Hypothalamus (tissue), 51 donors: Measurements from ENCODE around the gene RABGGTA.

Source experiments
- DNase-seq, 51 donors: peaks; one replicate each; lab custom pipeline; 2025; lab: John Stamatoyannopoulos, UW

Gene RABGGTA

DNA sequence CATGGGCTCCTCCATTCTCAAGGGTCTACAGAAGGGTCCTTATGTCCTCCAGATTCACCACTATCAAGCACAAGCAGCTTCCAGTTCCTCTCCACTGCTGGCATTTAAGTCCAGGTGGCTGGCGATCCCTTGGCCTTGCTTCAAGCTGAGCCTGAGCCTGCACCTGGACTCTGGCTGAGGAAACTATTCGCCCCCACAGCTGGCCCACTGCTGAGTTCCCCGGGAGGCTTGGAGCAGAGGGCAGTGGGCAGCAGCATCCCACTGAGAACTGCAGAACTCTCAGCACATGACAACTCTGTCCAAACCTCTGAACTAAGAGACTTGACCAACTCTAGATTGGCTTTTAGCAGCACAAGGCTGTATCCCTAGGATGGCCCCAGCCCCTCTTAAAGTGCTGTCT is 11.3 kb upstream of the RABGGTA start:
- DNase-seq, result no peak

DNA sequence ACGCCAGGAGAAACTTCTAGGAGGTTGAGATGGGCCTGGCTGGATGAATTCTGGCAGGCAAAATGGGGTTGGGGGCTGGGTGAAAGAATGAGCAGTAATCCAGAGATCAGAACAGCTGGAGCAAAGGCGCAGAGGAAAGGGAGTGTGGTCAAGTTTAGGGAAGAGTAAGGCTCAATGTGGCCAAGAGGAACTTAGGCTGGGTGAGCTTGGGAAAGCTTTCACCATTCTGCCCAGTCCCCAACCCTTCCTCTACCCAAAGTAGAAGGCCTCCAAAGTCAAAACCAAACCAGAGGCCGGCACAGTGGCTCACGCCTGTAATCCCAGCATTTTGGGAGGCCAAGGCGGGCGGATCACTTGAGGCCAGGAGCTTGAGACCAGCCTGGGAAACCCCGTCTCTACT is 10.2 kb upstream of the RABGGTA start:
- DNase-seq, result no peak

DNA sequence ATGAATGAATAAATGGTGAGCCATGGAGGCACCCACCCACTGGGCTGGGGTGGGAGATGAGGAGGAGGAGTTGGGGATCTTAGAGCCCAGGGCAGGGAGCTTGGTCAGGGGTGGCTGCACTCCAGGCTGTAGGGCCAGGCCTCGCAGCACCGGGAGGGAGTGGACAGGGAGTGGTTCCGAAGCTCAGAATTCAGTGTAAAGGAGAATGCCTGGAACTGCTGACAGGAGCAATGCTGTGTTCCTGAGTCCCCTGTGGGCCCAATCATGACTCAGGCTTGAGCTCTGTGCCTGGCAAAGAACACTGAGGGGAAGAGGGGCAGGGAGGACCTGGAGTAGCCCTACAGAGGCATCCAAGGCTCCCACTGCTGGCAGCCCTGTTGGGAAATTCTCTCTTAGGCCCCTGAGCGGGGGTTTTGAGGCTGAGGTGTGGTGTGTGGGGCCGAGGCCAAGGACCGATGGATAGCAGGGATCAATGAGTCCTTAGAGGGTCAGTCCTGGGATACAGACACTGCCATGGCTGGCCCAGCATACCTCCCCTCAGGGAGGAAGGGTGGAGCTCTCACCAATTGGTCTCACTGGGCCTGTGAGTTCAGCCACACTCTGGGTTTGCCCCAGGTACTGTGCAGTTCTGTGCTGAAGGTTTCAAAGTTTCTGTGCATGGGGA is 9.5 kb upstream of the RABGGTA start:
- DNase-seq, result no peak

DNA sequence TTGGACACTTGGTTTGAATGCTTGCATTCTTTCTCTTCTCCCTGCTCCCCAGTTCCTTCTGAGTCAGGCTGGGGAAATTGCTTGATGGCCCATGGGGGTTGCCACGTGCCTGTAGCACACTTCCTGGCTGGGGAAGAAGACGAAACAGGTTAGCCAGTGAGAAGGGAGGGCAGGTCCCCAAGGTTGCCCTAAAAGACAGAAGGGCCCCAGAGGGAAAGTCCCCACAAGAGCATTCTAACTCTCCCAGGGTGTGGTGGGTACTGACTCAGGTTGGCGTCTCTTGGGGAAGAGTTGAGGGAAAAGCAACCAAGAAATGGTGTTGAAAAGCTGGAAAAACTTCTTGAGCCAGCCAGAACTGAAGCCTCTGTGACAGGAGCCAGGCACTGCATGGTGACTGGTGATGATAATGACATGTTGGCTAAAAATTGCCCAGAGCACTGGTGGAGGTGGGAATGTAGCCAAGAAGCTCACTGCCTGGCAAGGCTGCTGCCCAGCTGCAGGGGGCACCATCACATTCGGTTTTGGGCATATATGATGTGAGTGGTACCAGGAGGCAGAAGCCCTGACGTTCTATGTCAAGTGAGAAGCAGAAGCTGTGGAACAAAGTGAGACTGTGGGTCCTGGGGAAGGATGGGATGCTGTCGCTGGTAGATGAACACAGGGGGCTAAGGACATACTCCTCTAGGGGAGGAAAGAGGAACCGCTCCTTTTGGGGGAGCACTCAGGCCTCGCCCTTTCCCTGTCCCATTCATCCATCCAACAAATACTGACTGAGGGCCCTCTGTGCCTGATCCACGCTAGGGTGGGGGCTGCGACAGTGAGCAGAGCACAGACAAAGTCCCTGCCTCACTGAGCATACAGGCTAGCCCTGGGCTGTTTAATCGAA is 8.1 kb upstream of the RABGGTA start:
- peak in 28 of 51 donors; percentile 4 to 64 (median 28) for DNase-seq

DNA sequence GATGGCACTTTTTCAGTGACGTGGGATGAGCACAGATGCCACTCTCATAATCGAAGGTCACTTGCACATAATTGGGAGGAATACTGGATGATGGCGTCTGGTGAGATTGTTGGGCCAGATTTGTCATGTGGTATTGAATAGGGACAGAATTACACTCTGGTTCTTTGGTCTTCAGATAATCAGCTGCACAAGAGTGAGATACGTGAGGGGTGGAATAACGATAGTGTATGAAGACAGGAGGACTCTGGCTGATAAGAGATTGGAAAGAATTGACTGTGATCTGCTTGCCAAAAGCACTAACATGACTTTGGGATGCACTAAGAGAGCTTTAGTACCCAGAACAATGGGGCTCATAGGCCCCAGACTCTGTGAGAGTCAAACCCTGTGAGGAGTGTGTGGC is 7.0 kb upstream of the RABGGTA start:
- no peak for DNase-seq

DNA sequence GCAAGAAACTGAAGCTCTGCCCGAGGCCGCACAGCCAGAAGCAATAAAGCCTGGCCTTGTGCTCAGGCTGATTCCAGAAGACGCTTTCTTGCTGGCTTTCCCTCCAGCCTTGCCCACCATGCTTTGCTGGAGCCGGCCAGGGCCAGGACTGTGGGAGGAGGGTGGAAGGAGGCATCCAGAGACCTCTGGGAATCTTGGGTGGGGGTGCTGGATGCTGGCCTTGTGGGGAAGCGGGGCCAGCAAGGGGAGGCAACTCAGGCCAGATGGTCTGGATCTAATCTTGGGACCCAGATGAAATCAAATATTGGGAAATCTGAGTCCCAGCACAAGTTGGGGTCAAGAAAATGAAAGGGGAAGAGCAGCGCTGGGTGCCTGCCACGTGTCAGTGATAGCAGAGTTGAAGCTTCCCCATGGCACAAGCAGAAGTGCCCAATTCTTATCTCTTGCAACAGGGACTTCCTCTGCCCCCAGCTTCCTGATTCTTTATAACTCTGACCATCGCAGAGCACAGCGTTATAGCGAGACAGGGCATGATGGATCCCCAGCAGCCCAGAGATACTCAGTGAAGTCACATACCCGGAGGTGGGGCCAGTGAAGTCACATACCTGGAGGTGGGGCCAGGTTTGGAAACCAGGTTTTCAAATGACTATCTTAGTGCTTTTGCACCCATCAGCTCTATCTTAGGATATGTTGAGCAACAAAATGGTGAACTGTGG is 6.4 kb upstream of the RABGGTA start:
- DNase-seq, result peak in 10 of 51 donors; percentile 3 to 14 (median 12)

DNA sequence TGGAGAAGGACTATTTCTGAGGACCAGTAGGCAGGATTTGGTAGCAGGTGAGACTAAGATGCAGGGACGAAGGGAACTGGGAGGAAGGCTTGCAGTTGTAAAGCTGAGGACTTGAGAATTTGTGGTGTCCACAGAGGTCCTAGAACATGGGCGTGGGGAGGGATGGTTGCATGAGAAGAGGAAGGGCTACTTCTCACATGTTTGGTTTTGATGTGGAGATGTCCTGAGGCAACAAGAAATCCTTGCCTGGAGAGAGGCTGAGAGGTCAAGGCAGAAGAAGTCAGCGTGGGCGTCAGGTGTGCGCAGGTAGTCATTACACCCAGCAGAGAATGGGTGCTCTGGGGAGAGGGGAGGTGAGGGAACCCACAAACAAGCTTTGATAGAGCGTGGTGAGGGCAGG is 5.7 kb upstream of the RABGGTA start:
- DNase-seq, result no peak

DNA sequence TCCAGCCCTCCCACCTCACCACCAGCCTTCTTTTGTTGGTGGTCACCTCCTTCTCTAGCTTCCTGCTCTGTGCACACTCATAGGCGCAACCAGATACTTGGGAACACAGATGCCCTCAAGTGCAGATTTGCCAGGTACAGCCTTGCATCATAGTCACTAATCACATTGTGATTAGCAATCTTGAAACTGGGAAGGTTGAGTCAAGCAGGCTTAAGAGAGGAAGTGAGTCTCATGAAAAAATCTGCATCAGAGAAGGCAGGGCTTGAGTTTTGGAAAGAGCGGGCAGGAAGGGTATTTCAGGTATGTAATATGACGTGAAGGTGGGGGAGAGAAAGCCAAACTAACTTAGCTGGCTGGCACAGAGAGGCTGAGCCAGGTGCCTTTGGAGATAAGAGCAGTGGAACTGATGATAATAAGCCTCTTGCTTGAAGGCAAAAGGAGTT is 2.7 kb upstream of the RABGGTA start:
- peak in 2 of 51 donors; percentile 9 to 15 for DNase-seq

DNA sequence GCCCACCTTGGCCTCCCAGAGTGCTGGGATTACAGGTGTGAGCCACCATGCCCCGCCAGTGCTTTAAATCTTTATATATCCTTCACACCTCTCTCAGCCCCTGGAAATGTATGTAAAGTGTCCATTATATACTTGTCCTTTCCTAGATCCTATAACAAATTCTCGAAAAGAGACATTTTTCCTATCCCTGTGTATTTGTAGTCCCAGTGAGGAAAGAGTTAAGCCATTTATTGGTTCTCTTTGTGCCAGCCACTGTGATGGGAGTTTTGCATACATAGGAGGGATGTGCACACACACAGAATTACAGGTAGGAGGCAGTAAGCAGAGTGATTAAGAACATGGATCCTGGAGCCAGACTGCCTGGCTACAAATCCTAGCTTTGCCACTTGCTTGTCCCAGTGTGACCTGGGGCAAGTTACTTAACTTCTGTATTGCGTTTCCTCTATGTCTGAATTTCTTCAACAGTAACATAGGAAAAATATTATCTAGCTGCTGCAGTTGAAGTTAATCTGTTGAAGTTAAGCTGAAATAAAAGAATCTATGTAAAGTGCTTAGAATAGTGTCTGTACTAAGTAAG is 2.1 kb upstream of the RABGGTA start:
- no peak for DNase-seq

DNA sequence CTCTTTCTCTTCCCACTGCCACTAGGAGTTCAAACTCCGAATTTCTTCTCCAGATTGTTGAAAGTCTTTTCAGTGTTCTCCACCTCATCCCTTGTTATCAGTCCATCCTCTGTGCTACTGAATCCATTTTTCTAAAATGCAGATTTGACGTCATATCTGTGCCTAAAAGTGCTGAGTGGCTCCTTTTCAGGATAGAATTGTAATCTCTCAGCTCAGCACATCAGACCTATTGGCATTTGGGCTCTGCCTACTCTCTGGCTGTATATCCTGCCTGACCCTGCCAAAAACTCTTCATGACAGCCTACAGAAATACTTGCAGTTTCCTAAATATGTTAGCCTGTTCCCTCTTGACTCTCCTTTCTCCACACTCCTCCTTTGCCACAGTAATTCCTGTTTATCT is 1.1 kb upstream of the RABGGTA start:
- DNase-seq, result no peak

DNA sequence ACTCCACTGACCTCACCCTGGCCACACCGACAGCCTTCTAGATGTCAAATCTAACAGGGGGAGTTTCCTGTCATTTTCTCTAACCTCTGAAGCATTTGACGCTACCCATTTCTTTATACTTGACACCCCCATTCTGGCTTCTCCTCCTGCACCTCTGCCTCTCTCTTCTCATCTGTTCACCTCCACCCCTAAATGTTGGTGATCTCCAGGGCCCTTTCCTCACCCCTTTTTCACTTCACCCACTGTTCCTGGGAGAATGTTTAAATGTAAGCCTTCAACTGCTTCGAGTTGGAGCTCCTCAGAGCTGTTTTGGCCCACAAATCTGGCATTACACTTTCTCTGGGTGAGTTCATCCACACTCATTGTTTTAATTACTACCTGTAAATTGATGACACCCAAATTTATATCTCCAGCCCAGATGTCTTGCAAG is 452 bp upstream of the RABGGTA start:
- no peak for DNase-seq

DNA sequence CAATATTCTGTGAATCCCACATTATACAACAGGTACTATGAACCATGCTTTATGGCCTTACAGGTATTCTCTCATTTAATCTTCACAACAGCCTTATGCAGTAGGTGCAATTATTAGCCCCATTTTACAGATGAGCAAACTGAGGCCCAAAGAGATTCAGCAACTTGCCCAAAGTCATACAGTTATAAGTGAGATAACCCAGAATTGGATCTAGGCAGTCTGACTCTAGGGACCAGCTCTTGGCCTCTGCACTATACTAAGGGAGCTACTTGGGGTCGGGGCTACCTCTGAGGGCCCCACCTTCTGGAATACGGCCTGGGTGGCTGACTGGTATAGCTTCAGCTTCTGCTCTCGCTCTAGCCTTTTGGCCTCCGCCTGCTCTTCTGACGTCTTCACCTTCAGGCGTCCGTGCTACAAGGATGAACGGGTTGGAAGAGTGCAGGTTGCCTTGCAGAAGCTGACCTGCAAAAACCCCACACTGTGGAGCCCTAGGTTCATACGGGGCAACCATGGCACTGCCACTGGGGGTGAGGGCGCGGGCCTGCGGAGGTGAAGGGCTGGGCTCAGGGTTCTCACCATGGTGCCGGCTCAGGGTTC is 762 bp downstream of the RABGGTA start:
- DNase-seq, result peak in 1 of 51 donors; percentile 45

DNA sequence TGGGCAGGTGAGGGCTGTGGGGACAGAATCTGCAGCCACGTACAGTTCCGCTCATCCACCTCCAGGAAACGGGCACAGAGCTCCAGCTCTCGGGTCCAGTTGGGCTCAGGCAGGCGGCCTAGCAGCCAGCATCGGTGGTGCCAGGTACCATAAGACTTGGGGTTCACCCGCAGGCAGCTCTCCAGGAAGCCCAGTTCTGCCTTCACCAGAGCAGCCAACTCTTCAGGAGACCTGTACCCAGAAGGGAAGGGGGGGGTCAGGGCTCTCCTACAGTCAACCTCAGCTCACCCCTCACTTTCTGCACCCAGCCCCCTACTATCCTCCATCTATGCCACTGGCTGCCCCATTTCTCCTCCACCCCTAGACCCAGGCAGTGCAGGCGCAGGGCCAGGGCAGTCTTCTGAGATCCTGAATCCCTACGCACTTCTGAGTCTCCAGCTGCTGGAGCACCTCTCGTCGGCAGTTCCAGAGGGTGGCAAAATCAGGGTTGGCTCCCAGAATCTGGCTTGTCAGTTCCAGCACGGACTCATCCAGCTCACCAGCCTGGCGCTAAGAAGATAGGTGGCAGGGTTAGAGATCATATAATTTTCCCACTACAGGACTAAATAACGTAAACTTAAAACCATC is 1.4 kb downstream of the RABGGTA start:
- DNase-seq, result no peak

DNA sequence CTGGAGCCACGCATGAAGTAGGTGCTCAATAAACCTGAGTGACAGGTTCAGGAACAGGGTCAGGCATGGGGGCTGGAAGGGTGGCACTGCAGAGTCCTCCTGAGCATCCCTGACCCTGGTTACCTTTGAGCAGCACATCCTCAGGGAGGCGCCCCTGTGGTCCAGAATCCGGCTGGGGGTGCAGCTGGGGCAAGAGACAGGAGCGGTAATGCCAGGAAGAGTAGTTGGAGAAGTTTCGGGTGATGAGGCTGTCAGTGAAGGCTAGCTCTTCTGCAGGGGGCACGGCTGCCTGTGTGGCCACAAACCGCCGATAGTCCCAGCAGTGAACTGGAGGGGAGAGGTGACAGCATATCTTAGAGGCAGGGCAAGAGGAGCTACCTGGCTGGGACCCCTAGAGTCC is 2.0 kb downstream of the RABGGTA start:
- DNase-seq, result no peak

DNA sequence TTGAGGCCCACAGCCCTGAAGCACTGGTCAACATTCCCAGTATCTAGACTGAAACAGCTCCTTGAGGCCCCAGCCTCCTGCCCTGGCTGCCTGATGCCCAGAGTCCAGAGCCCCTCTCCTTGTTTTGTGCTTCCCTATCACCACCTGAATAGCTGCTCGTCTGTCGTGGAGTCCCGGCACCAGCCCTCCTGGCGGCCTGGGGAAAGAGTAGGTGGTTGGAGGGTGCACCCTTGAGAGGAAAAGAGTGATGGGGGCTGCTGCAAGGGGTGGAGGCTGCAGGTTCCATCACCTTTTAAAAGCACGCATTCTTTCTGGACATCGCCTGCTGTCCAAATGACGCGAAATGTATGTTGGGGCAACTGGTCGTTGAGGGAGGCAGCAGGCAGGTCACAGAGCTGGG is 3.2 kb downstream of the RABGGTA start:
- no peak for DNase-seq

DNA sequence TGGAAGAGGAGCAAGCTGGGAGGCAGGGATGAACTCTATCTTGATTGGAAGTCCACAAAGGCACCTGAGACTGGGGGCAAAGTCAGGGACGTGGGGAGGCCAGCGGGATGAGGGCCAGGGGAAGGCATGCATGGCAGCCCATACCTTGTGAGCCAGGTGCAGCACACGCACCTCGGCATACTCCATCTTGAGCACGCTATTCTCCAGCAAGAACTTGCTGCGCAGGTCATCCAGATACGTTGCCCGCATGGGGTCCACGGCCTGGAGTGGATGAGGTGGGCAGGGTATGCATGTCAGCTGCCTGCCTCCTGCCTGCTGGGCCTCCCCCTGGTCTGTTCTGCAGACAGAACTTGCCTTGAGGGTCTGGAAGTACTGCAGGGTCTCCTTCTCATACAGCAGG is 3.9 kb downstream of the RABGGTA start:
- no peak for DNase-seq

DNA sequence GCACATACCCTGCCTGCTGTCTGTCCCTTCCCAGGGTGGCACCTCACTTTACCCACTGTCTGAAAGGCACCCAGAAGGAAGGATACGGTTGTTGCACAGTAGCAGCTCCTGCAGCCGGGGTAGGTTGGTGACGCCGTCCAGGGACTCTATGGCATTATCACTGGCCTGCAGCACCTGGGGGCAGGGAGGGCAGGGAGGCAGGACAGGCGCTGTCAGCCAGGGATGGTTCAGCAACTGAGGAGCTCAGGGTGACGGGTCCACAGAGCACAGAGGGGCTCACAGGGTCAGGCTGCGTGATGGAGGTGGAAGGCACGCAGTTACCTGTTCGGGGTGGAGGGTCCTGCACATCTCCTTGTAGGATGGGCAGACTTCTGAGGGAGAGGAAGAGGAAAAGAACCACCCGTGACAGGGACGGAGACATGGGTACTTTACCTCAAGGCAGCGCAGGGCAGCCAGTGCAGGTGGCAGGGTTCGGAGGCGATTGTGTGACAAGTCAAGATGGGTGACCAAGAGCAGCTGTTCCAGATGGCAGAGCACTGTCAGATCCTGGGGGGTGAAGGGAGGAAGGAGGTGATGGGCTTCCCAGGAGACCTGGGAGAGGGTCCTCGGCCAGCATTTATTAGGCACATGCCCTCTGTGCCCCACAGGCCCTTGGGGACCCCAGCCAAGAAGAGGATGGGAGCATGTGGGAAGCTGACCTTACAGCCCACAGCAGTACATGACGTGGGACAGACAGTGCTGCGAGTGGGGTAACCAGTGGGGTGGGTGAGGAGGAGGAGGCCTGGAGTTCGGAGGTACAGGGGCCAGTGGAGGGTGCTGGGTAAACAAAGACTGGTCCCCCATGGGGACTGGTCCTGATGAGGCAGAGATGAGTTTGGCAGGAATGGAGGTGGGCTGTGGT is 4.8 kb downstream of the RABGGTA start:
- no peak for DNase-seq

DNA sequence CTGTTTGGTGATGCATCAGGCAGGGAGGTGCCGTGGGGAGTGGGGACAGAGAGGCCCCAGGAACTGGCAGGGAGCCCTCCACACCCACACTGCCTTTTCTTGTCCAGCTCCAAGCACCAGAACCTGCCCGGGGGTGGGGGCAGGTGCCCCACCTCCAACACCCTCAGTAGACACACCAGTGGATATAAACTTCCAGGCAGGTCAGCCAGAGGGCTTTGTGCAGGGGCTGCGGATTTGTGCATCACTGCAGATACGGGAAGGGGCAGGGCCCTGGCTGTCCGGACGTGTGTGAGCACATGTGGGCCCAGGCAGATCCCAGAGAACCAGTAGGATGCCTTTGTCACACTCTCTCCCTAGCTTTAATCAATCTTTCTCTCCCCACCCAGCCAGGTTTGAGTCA is 7.1 kb downstream of the RABGGTA start:
- DNase-seq, result no peak

DNA sequence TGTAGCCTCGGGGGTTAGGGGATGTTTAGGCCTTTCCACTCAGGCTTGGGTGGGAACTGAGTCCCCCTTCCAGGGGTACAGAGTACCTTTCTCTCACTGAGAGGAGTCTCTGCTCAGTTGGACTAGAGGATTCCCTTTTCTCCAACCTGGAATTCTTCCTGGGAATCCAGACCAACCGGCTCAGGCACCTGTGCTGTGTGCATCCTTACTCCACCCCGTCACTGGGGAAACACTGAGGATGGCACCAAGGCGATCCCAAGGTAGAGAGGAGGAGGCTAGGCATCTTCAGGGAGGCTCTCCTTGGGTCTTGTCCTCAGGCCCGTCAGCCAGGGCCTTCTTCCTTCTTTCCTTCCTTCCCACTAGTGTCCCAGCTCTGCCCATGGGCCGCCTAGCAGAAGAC is 7.5 kb downstream of the RABGGTA start:
- DNase-seq, result no peak
